ENCODE results near the gene SCAMP2.

GRCh38 chr15:74838746-74839525, 34.2 kb downstream of the SCAMP2 start:
- TF ChIP-seq CTCF (IDR thresholded peaks at IDR 0.05) (no peak), POLR2A (IDR thresholded peaks at IDR 0.05) (no peak)
